ENCODE data around the gene RFPL3. TPM values are rescaled to one million over a fixed set of nuclear protein-coding genes. Genes with fewer than 3 reads are reported as not detected.
A peak's percentile ranks its signal among the peaks of the same experiment; 100 is the strongest.
"Not testable (repeated sequence)": the region's sequence is repeated elsewhere in the genome, so short reads cannot be mapped to it uniquely, and the experiment has no call there.

Gene RFPL3
- total RNA-seq, 1 experiment from 2014 or later = not detected

DNA sequence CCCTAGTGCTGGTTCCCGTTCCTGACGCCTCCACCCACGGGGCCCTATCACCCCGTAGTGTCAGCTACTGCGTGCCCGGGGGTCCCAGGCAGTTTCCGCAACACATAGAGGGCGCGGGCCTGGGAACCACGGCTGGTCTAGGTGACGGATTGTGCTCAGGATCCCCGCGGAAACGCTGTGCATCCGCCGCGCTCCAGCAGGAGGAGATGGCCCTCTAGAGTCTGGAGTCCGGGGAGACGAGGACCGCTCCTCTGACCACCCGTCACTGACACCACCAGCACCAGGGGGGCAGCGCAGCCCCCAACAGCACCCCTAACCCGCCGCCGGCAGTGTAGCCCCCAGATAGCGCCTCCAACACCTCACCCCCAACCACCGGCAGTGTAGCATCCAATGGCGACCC, 4.4 kb upstream of the RFPL3 start:
- DNase-seq (ENCODE audit: low spot score) = no peak

DNA sequence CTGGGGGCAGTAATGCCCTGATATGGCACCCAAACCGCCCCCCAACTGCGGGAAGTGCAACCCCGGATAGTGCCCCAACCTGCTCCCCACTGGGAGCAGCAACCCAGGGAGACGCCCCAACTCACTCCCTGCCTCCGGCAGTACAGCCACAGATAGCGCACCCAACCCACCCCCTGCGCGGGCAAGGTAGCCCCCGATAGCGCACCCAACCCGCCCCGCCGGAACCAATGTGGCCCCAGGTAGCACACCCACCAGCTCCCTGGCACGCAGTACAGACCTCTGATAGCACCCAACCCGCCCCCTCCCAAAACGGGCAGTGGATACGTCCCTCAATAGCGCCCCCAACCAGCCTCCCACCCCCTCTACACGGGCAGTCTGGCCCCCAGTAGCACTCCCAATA, 3.8 kb upstream of the RFPL3 start:
- DNase-seq (ENCODE audit: low spot score) = no peak

DNA sequence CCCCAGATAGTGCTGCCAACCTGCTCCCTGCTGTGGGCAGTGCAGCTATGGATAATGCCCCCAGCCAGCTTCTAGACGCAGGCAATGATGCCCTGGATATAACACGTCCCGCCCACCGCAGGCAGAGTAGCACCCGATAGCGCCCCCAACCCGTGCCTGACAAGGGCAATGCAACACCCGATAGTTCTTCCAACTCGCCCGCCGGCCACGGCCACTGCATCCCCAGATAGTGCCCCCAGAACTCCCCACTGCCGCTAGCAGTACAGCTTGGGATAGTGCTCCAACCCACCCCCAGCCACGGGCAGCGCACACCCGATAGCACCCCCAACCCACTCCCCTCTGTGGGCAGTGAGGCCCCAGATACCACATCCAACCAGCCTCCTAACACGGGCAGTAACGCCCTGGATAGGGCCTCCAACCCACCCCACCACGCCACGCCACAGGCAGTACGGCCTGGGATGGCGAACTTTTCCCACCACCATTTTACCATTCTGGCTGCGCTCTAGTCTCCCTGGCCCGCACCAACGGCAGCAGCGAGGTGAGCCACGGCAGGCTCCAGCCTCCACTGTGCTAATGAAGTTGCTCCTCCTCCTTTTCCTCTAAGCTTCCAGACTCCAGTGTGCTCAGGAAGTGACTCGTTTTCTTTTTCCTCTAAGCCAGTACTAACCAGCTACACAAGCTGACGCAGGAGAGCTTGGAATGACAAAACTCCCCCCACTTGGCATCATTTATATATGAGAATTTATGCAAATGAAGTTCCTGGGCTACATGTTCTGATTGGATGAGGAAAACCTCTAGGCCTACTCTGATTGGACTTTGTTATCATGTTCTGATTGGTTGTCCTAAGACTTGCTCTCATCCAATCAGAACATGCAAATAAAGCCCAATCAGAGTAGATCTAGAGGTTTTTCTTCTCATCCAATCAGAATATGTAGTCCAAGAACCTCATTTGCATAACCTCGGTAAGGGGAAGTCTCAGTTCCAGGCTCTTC, 3.0 kb upstream of the RFPL3 start:
- peak; percentile 40 for DNase-seq (ENCODE audit: low spot score)

- DNase-seq (ENCODE audit: low spot score) = no peak
Measured at GRCh38 chr22:32355760-32356159, 1.9 kb upstream of the RFPL3 start.

GRCh38 chr22:32360096-32360495, 2.4 kb downstream of the RFPL3 start:
- DNase-seq (ENCODE audit: low spot score) = not testable (repeated sequence)

DNA sequence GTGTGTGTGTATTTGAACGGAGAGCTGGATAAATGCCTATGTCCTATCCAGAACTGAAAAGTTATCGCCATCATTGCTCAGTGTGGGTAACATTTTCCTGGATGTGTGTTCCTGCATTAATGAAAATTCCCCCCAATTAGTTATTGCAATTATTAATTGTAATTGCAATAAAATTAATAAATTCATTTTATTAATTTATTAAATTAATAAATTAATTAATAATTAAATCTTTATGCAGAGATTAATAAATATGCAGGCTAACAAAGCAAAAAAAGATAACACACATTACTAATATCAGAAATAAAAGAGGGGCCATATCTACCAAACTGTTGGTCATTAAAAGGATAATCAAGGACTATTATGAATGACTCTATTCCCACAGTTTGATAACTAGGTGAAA, 3.6 kb downstream of the RFPL3 start:
- DNase-seq (ENCODE audit: low spot score) = no peak

- DNase-seq (ENCODE audit: low spot score) = no peak
Measured at GRCh38 chr22:32364210-32364609, 6.5 kb downstream of the RFPL3 start.

GRCh38 chr22:32375678-32376450, 18.2 kb downstream of the RFPL3 start:
- DNase-seq (ENCODE audit: low spot score) = no peak

GRCh38 chr22:32376681-32377080, 19.0 kb downstream of the RFPL3 start:
- DNase-seq (ENCODE audit: low spot score) = no peak

DNA sequence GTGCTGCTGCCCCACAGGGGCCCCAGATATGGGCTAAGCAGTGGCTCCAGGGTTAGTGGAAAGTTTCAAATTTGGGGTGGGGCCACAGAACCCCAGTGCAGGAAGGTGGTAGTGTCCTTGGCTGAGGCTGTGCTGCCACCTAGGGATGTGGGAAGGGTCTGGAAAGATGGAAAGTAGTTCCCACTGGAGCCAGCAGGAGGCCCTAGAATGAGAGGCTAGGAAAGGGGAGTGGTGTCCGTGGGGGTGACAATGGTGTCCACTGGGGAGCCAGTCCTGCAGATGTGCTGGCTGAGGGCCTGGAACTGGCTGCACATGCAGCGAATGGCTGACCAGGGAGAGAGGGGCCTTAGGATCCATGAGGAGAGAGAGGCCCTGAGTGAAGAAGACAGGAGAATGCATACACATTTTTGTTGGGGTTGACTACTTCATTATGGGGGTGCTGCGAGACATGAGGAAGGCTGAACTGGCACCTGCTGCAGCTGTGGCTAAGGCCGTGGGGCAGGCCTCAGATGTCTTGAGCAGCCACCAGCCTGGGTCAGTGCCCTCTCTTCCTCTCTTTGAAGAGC, 21.1 kb downstream of the RFPL3 start:
- DNase-seq (ENCODE audit: low spot score) = peak; percentile 45

DNA sequence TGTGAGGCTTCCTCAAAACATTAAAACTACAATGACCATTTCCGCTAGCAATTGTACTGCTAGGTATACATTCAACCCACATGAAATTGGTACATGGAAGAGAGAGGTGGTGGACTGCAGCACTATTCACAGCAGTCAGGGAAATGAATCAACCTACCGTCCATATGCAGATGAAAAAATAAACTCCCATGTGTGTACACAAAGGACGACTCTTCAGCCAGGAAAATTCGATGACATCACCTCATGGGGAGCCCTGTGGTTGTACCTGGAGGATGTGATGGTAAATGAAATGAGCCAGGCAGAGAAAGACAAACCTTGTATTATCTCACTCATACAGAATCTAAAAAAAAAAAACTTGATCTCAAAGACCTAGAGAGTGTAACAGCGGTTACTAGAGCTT, 23.3 kb downstream of the RFPL3 start:
- DNase-seq (ENCODE audit: low spot score) = peak; percentile 3

GRCh38 chr22:32385681-32386080, 28.0 kb downstream of the RFPL3 start:
- DNase-seq (ENCODE audit: low spot score) = no peak

DNA sequence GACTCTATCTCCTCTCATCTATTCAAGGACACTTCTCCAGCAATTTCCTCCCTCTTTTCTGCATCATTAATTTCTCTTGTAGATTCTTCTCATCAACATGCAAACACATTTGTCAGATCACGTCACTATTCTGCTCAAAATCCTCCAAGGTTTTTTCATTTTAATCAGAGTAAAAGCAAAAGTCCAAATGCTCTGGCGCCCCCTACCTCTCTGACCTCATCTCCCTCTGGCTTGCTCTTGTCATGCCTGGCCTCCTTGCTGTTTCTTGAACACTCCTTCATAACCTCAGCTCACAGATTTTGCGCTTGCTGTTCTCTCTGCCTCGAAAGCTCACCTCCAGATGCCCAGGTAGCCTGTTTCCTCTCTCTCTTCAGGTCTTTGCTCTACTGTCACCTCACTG, 32.0 kb downstream of the RFPL3 start:
- peak; percentile 5 for DNase-seq (ENCODE audit: low spot score)

GRCh38 chr22:32395107-32395506, 37.4 kb downstream of the RFPL3 start:
- DNase-seq (ENCODE audit: low spot score) = no peak

- DNase-seq (ENCODE audit: low spot score) = no peak
Measured at GRCh38 chr22:32396255-32396654, 38.6 kb downstream of the RFPL3 start.

DNA sequence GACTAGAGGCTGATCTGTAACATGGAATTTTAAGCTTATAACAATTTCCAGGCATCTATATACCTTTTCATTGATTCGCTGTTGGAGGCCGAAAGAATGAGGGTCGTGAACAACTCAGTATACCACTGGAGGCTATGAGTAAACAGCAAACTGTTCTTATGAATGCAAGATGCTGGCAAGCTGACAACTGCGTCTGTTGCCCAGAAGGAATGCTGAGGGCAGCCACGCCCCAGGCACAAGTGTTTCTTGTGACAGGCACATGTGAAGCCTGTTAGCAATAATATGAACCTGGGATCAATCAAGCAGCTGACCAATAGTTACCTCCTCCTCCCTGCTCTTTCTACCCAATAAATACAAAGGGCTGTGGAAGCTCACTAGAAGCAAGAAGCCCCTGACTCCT, 39.1 kb downstream of the RFPL3 start:
- no peak for DNase-seq (ENCODE audit: low spot score)

DNA sequence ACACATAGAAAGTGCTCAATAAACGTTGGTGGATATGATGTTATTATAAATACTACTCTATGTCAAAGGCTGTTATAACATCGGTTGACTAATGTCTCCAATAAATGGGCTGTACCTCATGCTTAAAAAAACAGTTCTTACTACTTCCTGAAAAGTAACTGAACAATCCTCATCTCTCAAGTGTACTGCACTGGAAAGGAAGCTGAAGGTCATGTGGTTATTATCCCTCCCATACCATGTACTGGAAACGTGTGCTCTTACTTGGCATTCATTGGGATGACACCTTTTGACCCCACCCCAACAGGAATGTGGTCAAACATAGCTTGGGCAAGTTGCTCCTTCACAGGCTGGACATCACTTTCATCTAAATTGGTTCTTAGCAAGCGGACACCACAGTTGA, 43.8 kb downstream of the RFPL3 start:
- DNase-seq (ENCODE audit: low spot score) = no peak

GRCh38 chr22:32404021-32404420, 46.4 kb downstream of the RFPL3 start:
- DNase-seq (ENCODE audit: low spot score) = no peak

DNA sequence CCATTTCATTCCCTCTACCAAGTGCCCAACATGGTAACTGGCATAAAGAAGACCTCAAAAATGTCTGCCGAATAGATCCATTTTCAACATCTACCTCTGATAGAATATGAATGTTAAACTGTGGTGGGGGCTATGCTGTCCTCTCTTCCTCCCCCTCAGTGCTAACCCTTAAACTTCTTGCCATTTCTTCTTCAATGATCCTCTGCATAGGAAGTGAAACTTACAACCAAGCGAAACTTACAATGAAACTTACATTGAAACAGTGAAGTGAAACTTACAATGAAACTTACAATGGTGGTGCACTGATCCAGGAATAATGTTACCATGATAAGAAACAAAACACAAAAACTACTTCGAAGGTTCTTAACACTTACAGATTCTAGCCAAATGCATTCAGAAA, 49.6 kb downstream of the RFPL3 start:
- DNase-seq (ENCODE audit: low spot score) = no peak

GRCh38 chr22:32407936-32408335, 50.3 kb downstream of the RFPL3 start:
- DNase-seq (ENCODE audit: low spot score) = no peak

DNA sequence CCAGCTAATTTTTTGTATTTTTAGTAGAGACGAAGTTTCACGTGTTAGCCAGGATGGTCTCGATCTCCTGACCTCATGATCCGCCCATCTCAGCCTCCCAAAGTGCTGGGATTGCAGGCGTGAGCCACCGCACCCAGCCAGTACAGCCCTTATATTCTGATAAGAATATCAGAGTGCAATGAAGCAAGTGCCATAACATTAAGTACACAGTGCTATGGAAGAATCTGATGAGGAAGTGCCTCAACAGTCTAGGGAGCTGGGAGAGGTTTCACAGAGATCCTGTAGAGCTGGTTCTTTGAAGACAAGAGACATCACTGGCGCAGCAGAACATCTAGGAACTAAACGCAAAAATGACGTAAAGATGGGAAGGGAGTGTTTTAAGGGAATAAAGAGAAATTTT, 52.3 kb downstream of the RFPL3 start:
- no peak for DNase-seq (ENCODE audit: low spot score)

DNA sequence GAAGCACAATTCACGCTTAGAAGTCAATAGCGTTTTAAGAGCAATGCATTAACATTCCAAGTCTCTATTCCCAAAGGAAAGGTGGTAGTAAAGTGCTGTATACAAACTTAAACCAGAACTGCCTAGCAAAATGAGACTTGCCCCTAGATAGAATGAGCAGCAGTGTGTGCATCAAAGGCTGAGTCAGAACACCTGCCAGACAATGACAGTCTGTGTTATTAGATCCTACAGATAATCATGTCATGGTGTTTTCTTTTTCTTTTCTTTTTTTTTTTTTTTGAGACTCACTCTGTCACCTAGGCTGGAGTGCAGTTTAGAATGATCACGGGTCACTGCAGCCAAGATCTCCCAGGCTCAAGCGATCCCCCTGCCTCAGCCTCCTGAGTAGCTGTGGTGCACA, 52.8 kb downstream of the RFPL3 start:
- no peak for DNase-seq (ENCODE audit: low spot score)

Measured in A172 (cell line).